Activated B cell treated with CpG ODN at 0.5 μM for 24 hours (primary cell): ENCODE data around the gene BBS1. TPM values are rescaled to one million over a fixed set of nuclear protein-coding genes. Genes with fewer than 3 reads are reported as not detected.

Experiments used
- ATAC-seq: fragments of 200-7000 bp; cut with Tn5 transposase; one replicate; pipeline ENCODE4 v1.10.0; 2021; ENCODE audit warnings: low read depth, mild to moderate bottlenecking, moderate library complexity
- CTCF ChIA-PET: fragments of 350-600 bp; sonication (Branson Sonifier 250); formaldehyde crosslinking; loops from one replicate; lab custom pipeline; 2021; ENCODE audit warnings: antibody characterized with exemption; lab: Charles Lee
- POLR2A ChIA-PET: fragments of 350-600 bp; sonication (Branson Sonifier 250); formaldehyde crosslinking; loops from one replicate; lab custom pipeline; 2021; ENCODE audit warnings: antibody characterized with exemption; lab: Charles Lee
- DNase-seq: peaks from one replicate; pipeline ENCODE4 v3.0.0; 2022
- H3K27ac Mint-ChIP-seq: one replicate; pipeline ENCODE4 v1.8.0; 2020; ENCODE audit warnings: mixed read lengths
- H3K27me3 Mint-ChIP-seq: one replicate; pipeline ENCODE4 v1.8.0; 2021; ENCODE audit warnings: mixed read lengths
- H3K36me3 Mint-ChIP-seq: one replicate; pipeline ENCODE4 v1.8.0; 2021; ENCODE audit warnings: low read depth, mixed read lengths
- H3K4me1 Mint-ChIP-seq: one replicate; pipeline ENCODE4 v1.8.0; 2021; ENCODE audit warnings: mixed read lengths
- H3K4me3 Mint-ChIP-seq: one replicate; pipeline ENCODE4 v1.8.0; 2020; ENCODE audit warnings: mild to moderate bottlenecking, mixed read lengths
- H3K9me3 Mint-ChIP-seq: one replicate; pipeline ENCODE4 v1.8.0; 2020; ENCODE audit warnings: mixed read lengths
- intact Hi-C: fragments of 100-400 bp; cut with micrococcal nuclease; formaldehyde crosslinking; loops from one replicate; pipeline ENCODE4 v1.15.1; 2024
- total RNA-seq: library from RNA; stranded (reverse); gene quantifications from 2 replicates; pipeline ENCODE4 v1.2.3, GENCODE V29; 2022
- TF ChIP-seq, protein P1 (sequence below): fragments of 200-600 bp; IDR thresholded peaks from one replicate; pipeline ENCODE4 v1.8.0; 2022; ENCODE audit warnings: antibody characterized with exemption, mild to moderate bottlenecking

Gene BBS1
- total RNA-seq, 1 donor from 2014 or later, result 38.8 TPM

DNA sequence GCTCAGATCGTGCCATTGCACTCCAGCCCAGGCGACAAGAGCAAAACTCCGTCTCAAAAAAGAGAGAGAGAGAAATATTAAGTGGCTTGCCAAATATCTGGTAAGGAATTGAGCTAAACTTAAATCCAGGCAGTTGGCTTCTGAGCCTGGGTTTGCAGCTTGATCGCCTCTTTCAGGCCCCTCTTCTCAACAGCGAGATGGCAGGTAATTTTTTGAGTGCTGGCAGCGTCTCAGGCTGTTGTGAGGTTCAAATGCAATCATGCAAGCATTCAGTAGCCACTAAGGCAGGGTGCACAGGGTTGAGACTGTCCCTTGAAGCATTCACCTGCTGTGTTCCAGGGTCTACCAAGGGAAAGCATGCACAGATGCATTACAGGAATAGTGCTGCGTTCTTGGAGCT, 58.6 kb downstream of the BBS1 start:
- ChIA-PET POLR2A (interaction anchor here (1.0 to 1.2 kb wide), 3 partner anchors 48 to 109 kb away, joined by 4 to 5 read pairs (median 5); partner anchors contain the start of genes RBM14 and RBM4B), CTCF (interaction anchor here (0.9 to 2.3 kb wide), 3 partner anchors 9 to 109 kb away, joined by 3 to 7 read pairs (median 4); partner anchors contain the start of gene RBM4B)
- peaks cover 13% of the 10 kb centered on the region for H3K4me1 Mint-ChIP-seq
- no peaks in the 10 kb centered on the region for H3K9me3 Mint-ChIP-seq
- ATAC-seq (no peak), DNase-seq (no peak)
- no peak overlapping the region for H3K27ac Mint-ChIP-seq
- peak overlapping the region; percentile 77 for H3K4me3 Mint-ChIP-seq
- H3K27me3 Mint-ChIP-seq, result peaks cover 15% of the 10 kb centered on the region
- TF ChIP-seq, protein P1, sequence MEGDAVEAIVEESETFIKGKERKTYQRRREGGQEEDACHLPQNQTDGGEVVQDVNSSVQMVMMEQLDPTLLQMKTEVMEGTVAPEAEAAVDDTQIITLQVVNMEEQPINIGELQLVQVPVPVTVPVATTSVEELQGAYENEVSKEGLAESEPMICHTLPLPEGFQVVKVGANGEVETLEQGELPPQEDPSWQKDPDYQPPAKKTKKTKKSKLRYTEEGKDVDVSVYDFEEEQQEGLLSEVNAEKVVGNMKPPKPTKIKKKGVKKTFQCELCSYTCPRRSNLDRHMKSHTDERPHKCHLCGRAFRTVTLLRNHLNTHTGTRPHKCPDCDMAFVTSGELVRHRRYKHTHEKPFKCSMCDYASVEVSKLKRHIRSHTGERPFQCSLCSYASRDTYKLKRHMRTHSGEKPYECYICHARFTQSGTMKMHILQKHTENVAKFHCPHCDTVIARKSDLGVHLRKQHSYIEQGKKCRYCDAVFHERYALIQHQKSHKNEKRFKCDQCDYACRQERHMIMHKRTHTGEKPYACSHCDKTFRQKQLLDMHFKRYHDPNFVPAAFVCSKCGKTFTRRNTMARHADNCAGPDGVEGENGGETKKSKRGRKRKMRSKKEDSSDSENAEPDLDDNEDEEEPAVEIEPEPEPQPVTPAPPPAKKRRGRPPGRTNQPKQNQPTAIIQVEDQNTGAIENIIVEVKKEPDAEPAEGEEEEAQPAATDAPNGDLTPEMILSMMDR, result no peak
- H3K36me3 Mint-ChIP-seq, result no peaks in the 10 kb centered on the region
- intact Hi-C loops, result no loop called here

DNA sequence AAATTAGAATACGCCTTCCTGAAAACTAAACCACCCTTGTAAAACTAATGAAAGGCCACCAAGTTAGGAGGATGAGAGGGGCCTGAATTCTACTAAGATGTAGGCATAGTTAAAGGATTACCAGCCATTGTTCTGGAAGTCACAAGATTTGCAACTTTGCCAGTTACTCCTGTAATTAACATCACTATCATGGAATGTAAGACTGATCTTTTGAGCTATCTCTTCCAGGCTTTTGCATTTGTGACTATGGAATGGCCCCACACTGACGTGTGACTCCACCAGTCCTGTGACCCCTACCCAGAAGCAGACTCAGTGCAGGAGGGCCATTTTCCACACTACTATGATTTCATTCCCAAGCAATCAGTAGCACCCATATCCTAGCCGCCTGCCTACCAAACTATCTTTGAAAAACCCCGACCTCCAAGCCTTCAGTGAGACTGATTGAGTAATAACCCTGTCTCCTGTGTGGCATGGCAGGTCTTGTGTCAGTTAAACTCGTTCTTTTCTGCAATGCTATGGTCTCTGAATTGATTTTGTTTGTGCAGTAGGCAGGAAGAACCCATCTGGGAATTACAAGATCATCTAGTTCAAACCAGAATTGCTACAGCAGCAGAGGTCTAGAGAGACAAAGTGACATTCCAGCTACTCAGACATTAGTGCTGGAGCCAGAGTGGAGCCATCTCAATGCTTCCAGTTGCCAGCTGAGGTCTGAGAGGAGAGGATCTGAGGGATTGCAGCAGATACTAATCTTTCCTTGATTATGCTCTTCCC, 59.8 kb downstream of the BBS1 start:
- TF ChIP-seq, protein P1, result no peak
- intact Hi-C loops, result no loop called here
- no peaks in the 10 kb centered on the region for H3K36me3 Mint-ChIP-seq
- no peaks in the 10 kb centered on the region for H3K9me3 Mint-ChIP-seq
- H3K27me3 Mint-ChIP-seq, result peaks cover 22% of the 10 kb centered on the region
- POLR2A ChIA-PET, result interaction anchor here (1.1 kb wide), 1 partner anchor 108 kb away, joined by 5 read pairs; the partner anchor contains the start of gene RBM4B
- no peak overlapping the region for H3K4me3 Mint-ChIP-seq
- CTCF ChIA-PET, result no interaction called here
- no peak overlapping the region for H3K27ac Mint-ChIP-seq
- DNase-seq (no peak), ATAC-seq (no peak)
- H3K4me1 Mint-ChIP-seq, result peaks cover 13% of the 10 kb centered on the region

DNA sequence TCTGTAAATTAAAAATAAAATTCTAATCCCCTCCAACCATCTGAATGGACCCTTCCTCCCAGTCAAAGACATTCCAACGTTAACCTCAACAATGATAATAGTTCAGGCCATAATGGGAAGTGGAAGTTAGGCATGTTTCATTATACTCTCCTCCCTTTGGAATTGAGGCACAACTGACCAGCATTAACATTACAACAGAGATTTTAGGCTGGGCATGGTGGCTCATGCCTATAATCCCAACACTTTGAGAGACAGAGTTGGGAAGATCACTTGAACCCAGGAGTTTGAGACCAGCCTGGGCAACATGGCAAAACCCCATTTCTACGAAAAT, 60.4 kb downstream of the BBS1 start:
- Mint-ChIP-seq H3K27me3 (peaks cover 27% of the 10 kb centered on the region), H3K27ac (no peak overlapping the region), H3K36me3 (no peaks in the 10 kb centered on the region), H3K4me3 (no peak overlapping the region), H3K9me3 (no peaks in the 10 kb centered on the region), H3K4me1 (peaks cover 13% of the 10 kb centered on the region)
- TF ChIP-seq, protein P1, result no peak
- intact Hi-C loops, result no loop called here
- POLR2A ChIA-PET, result no interaction called here
- CTCF ChIA-PET, result no interaction called here
- DNase-seq (no peak), ATAC-seq (no peak)

DNA sequence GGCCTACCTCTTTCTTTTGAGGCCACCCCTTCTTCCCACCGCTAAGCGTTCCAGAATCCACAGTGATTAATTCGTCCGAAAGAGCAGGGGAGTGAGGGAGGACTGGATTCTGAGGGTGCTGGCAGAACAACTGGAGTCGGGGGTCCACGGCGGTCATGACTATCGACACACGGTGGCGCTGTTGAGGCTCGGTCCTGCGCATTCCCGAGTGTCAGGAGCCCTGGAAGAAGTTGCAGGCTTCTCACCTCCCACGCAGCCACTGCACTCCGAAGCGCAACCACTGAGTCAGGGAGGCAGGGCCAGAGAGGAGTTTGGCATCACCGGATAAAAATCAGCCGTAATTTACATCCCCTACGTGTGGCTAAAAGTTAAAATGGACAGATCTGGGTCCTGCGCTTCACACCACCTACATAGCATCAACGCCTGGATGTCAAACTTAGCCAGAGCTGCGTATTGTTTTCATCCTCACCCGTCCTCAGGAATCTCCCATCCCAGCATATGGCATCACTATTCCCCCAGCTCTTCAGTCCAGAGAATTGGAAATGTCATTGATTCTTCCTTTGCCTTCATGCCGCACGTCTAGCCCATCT, 68.7 kb downstream of the BBS1 start:
- no peak overlapping the region for H3K4me3 Mint-ChIP-seq
- CTCF ChIA-PET, result interaction anchor here (0.9 to 5.8 kb wide), 13 partner anchors 12 to 265 kb away, joined by 3 to 186 read pairs (median 4); partner anchors contain the start of genes CCDC87, RBM4B and ZDHHC24

More for the DNA sequence above, 68.7 kb downstream of the BBS1 start:
- ATAC-seq, result peak; percentile 88
- DNase-seq, result peak; percentile 76
- H3K27me3 Mint-ChIP-seq, result peaks cover 13% of the 10 kb centered on the region
- TF ChIP-seq, protein P1, result peak; percentile 42
- H3K36me3 Mint-ChIP-seq, result no peaks in the 10 kb centered on the region
- peaks cover 9% of the 10 kb centered on the region for H3K9me3 Mint-ChIP-seq
- POLR2A ChIA-PET, result interaction anchor here (1.1 to 3.4 kb wide), 5 partner anchors 12 to 99 kb away, joined by 3 to 52 read pairs (median 5); partner anchors contain the start of genes RBM14, RBM4 and RBM4B
- H3K27ac Mint-ChIP-seq, result no peak overlapping the region
- peaks cover 7% of the 10 kb centered on the region for H3K4me1 Mint-ChIP-seq
- intact Hi-C loops, result loop anchor here (1.0 kb wide), 5 partner anchors 32 to 255 kb away; partner anchors contain the start of gene RBM4
